GM12878 (cell line): ENCODE data around the gene MAPKAPK3. TPM values are rescaled to one million over a fixed set of nuclear protein-coding genes. Genes with fewer than 3 reads are reported as not detected.

Experiments
- ATAC-seq: fragments of 200-7000 bp; cut with Tn5 transposase; 3 replicates; pipeline ENCODE4 v1.9.1; 2020; ENCODE audit warnings: mild to moderate bottlenecking, moderate library complexity
- BruUV-seq: library from RNA; stranded (reverse); fragments of 400-500 nt; replicated peaks from 2 replicates; lab custom pipeline; 2021; lab: Mats Ljungman, UMichigan
- CTCF ChIA-PET: fragments of 300-600 bp; sonication (Branson Sonifier 250); formaldehyde crosslinking; extraction: SDS; loops from one replicate; lab custom pipeline; 2021; ENCODE audit warnings: inconsistent platforms; lab: Yijun Ruan, JAX
- POLR2A ChIA-PET: fragments of 350-600 bp; formaldehyde crosslinking; extraction: SDS; loops from one replicate; lab custom pipeline; 2021; ENCODE audit warnings: inconsistent platforms; lab: Charles Lee
- RAD21 ChIA-PET: fragments of 300-600 bp; sonication (Branson Sonifier 250); formaldehyde crosslinking; loops from one replicate; lab custom pipeline; 2023; ENCODE audit warnings: antibody characterized with exemption; ENCODE audit not compliant: unreplicated experiment; lab: Charles Lee
- SMC1A ChIA-PET: fragments of 300-600 bp; sonication (Branson Sonifier 250); formaldehyde crosslinking; loops from one replicate; lab custom pipeline; 2023; ENCODE audit not compliant: unreplicated experiment, uncharacterized antibody; lab: Charles Lee
- DNase-seq: peaks from one replicate; pipeline ENCODE4 v3.0.0-alpha.2; 2011; ENCODE audit warnings: low read depth, low spot score
- FAIRE-seq: peaks from 3 replicates; lab custom pipeline; 2011; peaks lifted over from hg19 to GRCh38; lab: Jason Lieb, UNC
- H2AFZ ChIP-seq: 2 replicates; pipeline ENCODE4 v1.6.0; 2011; ENCODE audit warnings: low read depth, low read length, control low read depth; ENCODE audit not compliant: control insufficient read depth
- H3K27ac ChIP-seq: 2 replicates; pipeline ENCODE4 v1.5.1; 2011; ENCODE audit warnings: control low read depth; ENCODE audit not compliant: control insufficient read depth, insufficient read depth
- H3K27me3 ChIP-seq, 2 experiments: replicated peaks in 1 of 2; 2 replicates each; pipeline versions ENCODE4 v1.6.0 to v1.6.1; 2011; ENCODE audit warnings: low read length in 1 of 2; ENCODE audit not compliant: control insufficient read depth in 2 of 2, insufficient read depth in 2 of 2
- H3K36me3 ChIP-seq, 2 experiments: 2 replicates each; pipeline ENCODE4 v1.5.1; 2011; ENCODE audit warnings: low read length in 1 of 2; ENCODE audit not compliant: control insufficient read depth in 2 of 2, insufficient read depth in 2 of 2
- H3K4me1 ChIP-seq: 2 replicates; pipeline ENCODE4 v1.6.1; 2011; ENCODE audit warnings: mild to moderate bottlenecking, low read length, moderate library complexity, mixed read lengths; ENCODE audit not compliant: control insufficient read depth, insufficient read depth
- H3K4me2 ChIP-seq: 2 replicates; pipeline ENCODE4 v1.6.0; 2011; ENCODE audit warnings: control low read depth; ENCODE audit not compliant: control insufficient read depth, insufficient read depth
- H3K4me3 ChIP-seq: fragments of 200-600 bp; sonication (generic); 2 replicates; pipeline ENCODE4 v1.5.1; 2016
- H3K79me2 ChIP-seq: 2 replicates; pipeline ENCODE4 v1.6.0; 2011; ENCODE audit warnings: low read length; ENCODE audit not compliant: control insufficient read depth, insufficient read depth
- H3K9ac ChIP-seq: 2 replicates; pipeline ENCODE4 v1.8.0; 2011; ENCODE audit warnings: low read length, control low read depth, mixed read lengths; ENCODE audit not compliant: control insufficient read depth, insufficient read depth
- H3K9me3 ChIP-seq: replicated peaks from 3 replicates; pipeline ENCODE4 v1.5.1; 2011; ENCODE audit warnings: mild to moderate bottlenecking, low read length; ENCODE audit not compliant: control insufficient read depth, insufficient read depth
- H4K20me1 ChIP-seq: 2 replicates; pipeline ENCODE4 v1.6.0; 2011; ENCODE audit not compliant: control insufficient read depth, insufficient read depth
- BACH1 ChIP-seq: fragments of 450-650 bp; IDR thresholded peaks from 2 replicates; pipeline ENCODE4 v1.6.1; 2017; ENCODE audit warnings: mild to moderate bottlenecking, borderline replicate concordance
- BCL11A ChIP-seq: IDR thresholded peaks from 2 replicates; pipeline ENCODE4 v1.6.1; 2011; ENCODE audit warnings: low read depth, low read length
- BHLHE40 ChIP-seq, 2 experiments: fragments of 450-650 bp in 1 of 2; IDR thresholded peaks; 2 replicates each; pipeline ENCODE4 v1.6.1; 2011 to 2017; ENCODE audit warnings: low read depth in 2 of 2, borderline replicate concordance in 1 of 2, improper control_type of control experiment in 1 of 2, low read length in 1 of 2, mild to moderate bottlenecking in 1 of 2
- BRCA1 ChIP-seq: IDR thresholded peaks from 2 replicates; pipeline ENCODE4 v1.6.1; 2011; ENCODE audit warnings: low read depth, low read length, improper control_type of control experiment
- CEBPB ChIP-seq, 2 experiments: fragments of 150-350 bp in 1 of 2; IDR thresholded peaks; 2 replicates each; pipeline ENCODE4 v1.6.1; 2012 to 2014; ENCODE audit warnings: low read depth in 2 of 2, low read length in 2 of 2, borderline replicate concordance in 1 of 2, inconsistent platforms in 1 of 2
- CHD2 ChIP-seq: IDR thresholded peaks from 2 replicates; pipeline ENCODE4 v1.6.1; 2011; ENCODE audit warnings: low read depth, low read length, improper control_type of control experiment, borderline replicate concordance
- CREB1 ChIP-seq: IDR thresholded peaks from 2 replicates; pipeline ENCODE4 v1.6.1; 2012; ENCODE audit warnings: low read depth, mild to moderate bottlenecking, inconsistent platforms
- FOS ChIP-seq: IDR thresholded peaks from 3 replicates; pipeline ENCODE4 v1.6.1; 2011; ENCODE audit warnings: borderline replicate concordance; ENCODE audit not compliant: insufficient read length; ENCODE audit errors: extremely low read depth
- LARP7 ChIP-seq: fragments of 450-650 bp; IDR thresholded peaks from 2 replicates; pipeline ENCODE4 v1.6.1; 2017; ENCODE audit warnings: mild to moderate bottlenecking
- MTA2 ChIP-seq: fragments of 450-650 bp; IDR thresholded peaks from 2 replicates; pipeline ENCODE4 v1.6.1; 2016; ENCODE audit warnings: low read depth, mild to moderate bottlenecking, moderate library complexity
- NBN ChIP-seq: fragments of 450-650 bp; IDR thresholded peaks from 2 replicates; pipeline ENCODE4 v1.6.1; 2016
- NFXL1 ChIP-seq: fragments of 450-650 bp; IDR thresholded peaks from 2 replicates; pipeline ENCODE4 v1.6.1; 2017; ENCODE audit warnings: antibody characterized with exemption, mild to moderate bottlenecking, borderline replicate concordance
- PAX5 ChIP-seq: IDR thresholded peaks from 2 replicates; pipeline ENCODE4 v1.6.1; 2011; ENCODE audit warnings: low read depth, low read length, borderline replicate concordance
- PML ChIP-seq: IDR thresholded peaks from 2 replicates; pipeline ENCODE4 v1.6.1; 2012; ENCODE audit warnings: low read length, inconsistent platforms
- RB1 ChIP-seq: fragments of 450-650 bp; formaldehyde crosslinking; IDR thresholded peaks from 2 replicates; pipeline ENCODE4 v1.6.1; 2017; ENCODE audit warnings: mild to moderate bottlenecking, borderline replicate concordance
- RUNX3 ChIP-seq: IDR thresholded peaks from 2 replicates; pipeline ENCODE4 v1.6.1; 2012; ENCODE audit warnings: low read length, inconsistent platforms
- SMAD1 ChIP-seq: fragments of 450-650 bp; IDR thresholded peaks from 2 replicates; pipeline ENCODE4 v1.6.1; 2018; ENCODE audit warnings: mild to moderate bottlenecking, low read depth; ENCODE audit not compliant: partially characterized antibody
- SMARCA5 ChIP-seq: fragments of 450-650 bp; IDR thresholded peaks from 2 replicates; pipeline ENCODE4 v1.6.1; 2017; ENCODE audit warnings: mild to moderate bottlenecking
- SREBF1 ChIP-seq: IDR thresholded peaks from 2 replicates; pipeline ENCODE4 v1.6.1; 2012; ENCODE audit warnings: mild to moderate bottlenecking, low read length
- SRF ChIP-seq, 2 experiments: IDR thresholded peaks; 2 replicates each; pipeline ENCODE4 v1.6.1; 2011; ENCODE audit warnings: low read depth in 2 of 2, low read length in 2 of 2, mild to moderate bottlenecking in 1 of 2, moderate library complexity in 1 of 2
- TCF7 ChIP-seq: IDR thresholded peaks from 2 replicates; pipeline ENCODE4 v1.6.1; 2014; ENCODE audit warnings: antibody characterized with exemption, borderline replicate concordance
- WGBS: methylation state at CpG from one replicate; pipeline ENCODE4 v1.1.6; 2016; ENCODE audit warnings: low lambda C conversion rate; ENCODE audit not compliant: insufficient replicate concordance, insufficient coverage; ENCODE audit errors: missing lambda C conversion rate; 5-methylcytosine and 5-hydroxymethylcytosine counted together
- in situ Hi-C: fragments of 300-500 bp; cut with MboI; formaldehyde crosslinking; loops from 9 replicates; pipeline ENCODE4 v1.14.3; 2018; ENCODE audit warnings: mixed read lengths
- intact Hi-C: fragments of 100-400 bp; cut with micrococcal nuclease; formaldehyde crosslinking; loops from one replicate; pipeline ENCODE4 v1.14.2; 2022; ENCODE audit not compliant: unreplicated experiment
- polyA plus RNA-seq, 11 experiments: library from polyadenylated mRNA; depleted of rRNA in 4 of 11; unstranded in 6 of 11; stranded (reverse) in 5 of 11; fragments of >200 nt; fragmentation: Nextera tagmentation in 4 of 11; fragmentation: Illumina TruSeq in 1 of 11; extraction: Ambion mirVana in 4 of 11; extraction: Trizol in 1 of 11; gene quantifications; 1 replicate in 1 of 11; 2 replicates in 10 of 11; pipeline versions ENCODE4 v1.2.1 to v1.2.3, GENCODE V29; 2011 to 2016; ENCODE audit warnings: inconsistent platforms in 2 of 11, missing spikeins in 2 of 11, low read depth in 1 of 11
- total RNA-seq, 4 experiments: library from RNA; depleted of rRNA in 3 of 4; stranded (reverse); fragments of >200 nt in 3 of 4; fragmentation: Illumina TruSeq in 1 of 4; extraction: Trizol in 1 of 4; gene quantifications; 2 replicates each; pipeline versions ENCODE4 v1.2.1 to v1.2.3, GENCODE V29; 2013 to 2021
- TF ChIP-seq, protein P1 (sequence below): fragments of 450-650 bp; formaldehyde crosslinking; IDR thresholded peaks from 2 replicates; pipeline ENCODE4 v1.4.0; 2020; ENCODE audit warnings: mild to moderate bottlenecking, moderate library complexity

The MAPKAPK3 gene
- total and polyA plus RNA-seq, 10 of the 15 experiments (the other 5 are each of a cell fraction or from before 2014, with no cell fraction given) = 7.9 to 66.0 (median 39.0) TPM

DNA sequence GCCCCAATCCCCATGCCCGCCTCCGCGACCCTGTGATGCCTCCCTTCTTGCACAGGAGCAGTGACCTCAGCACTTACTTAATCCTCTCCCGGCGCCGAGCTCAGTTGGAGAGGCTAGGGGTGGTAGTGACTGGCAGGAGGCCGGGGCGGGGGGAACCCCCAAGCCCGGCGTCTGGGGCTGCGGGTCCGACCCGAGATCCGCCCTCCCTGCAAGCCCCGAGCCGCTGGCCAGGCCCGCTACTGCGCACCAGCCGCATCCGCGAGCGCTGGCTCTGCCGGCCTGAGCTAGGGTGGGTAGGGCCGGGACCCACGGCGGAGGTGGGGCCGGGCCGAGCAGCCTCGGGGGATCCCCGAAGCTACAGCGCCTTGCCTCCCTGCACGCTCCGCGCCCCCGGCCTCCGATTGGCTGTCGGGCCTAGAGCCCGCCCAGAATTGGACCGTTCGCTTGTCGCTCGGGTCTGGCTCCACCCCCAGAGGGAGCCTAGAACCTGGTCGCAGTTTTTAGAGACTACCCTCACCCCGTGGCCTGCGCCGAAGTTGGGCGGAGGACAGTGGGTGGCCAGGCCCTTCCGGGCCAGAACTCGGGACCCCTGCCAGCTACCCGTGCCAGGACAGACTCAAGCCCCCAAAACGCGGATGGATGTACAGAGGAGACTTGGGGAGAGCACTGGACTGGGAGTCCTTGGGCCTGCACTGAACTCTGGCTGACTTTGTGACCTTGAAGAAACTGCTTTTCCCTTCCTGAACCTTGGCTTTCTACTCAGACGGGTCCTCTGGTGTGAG, 49.4 kb upstream of the MAPKAPK3 start, which contains the start of gene C3orf18:
Gene C3orf18, minus strand, starts transcription at position 362 of the 782 bp plus-strand sequence. CDS start 2,048 bp downstream, outside the sequence.
- WGBS = 2% methylated on average over 34 of the region's 53 CpGs
- Histone ChIP-seq H3K79me2 (peaks cover 5% of the 10 kb centered on the region), H3K9me3 (no peaks in the 10 kb centered on the region), H3K27me3 (no peaks in the 10 kb centered on the region), H3K36me3 (no peaks in the 10 kb centered on the region; a peak in 1 of 4 replicates), H3K4me1 (peaks cover 13% of the 10 kb centered on the region), H3K4me2 (peak within 1 kb of the TSS; percentile 96), H2AFZ (peak within 1 kb of the TSS; percentile 76), H4K20me1 (no peaks in the 10 kb centered on the region), H3K27ac (no peak within 1 kb of the TSS), H3K9ac (peak within 1 kb of the TSS; percentile 72), H3K4me3 (peak within 1 kb of the TSS; percentile 81; the same call in 1 of the 2 replicates)
- ATAC-seq = peak; percentile 88
- CTCF ChIA-PET = interaction anchor here (0.7 to 9.9 kb wide), 12 partner anchors 10 to 1114 kb away, joined by 3 to 164 read pairs (median 6); partner anchors contain the start of genes CISH and MAPKAPK3
- peak; percentile 95 for FAIRE-seq
- BruUV-seq = no TSS peak
- RAD21 ChIA-PET = interaction anchor here (0.7 to 2.0 kb wide), 8 partner anchors 22 to 933 kb away, joined by 3 to 14 read pairs (median 4); partner anchors contain the start of gene CISH
- in situ Hi-C loops (no loop called here), intact Hi-C loops (loop anchor here (5.0 kb wide), 1 partner anchor 820 kb away; the partner anchor contains the start of gene MANF)
- SMC1A ChIA-PET = interaction anchor here (1.0 to 2.9 kb wide), 5 partner anchors 23 to 48 kb away, joined by 3 to 21 read pairs (median 3); partner anchors contain the start of gene CISH
- POLR2A ChIA-PET = interaction anchor here (0.9 to 2.5 kb wide), 16 partner anchors 18 to 1417 kb away, joined by 3 to 14 read pairs (median 6); partner anchors contain the start of genes CISH, CYB561D2, MAPKAPK3 and NPRL2
- peak; percentile 71 for DNase-seq
- no peak for TF ChIP-seq CEBPB (IDR thresholded peaks at IDR 0.05; ENCODE audit: borderline replicate concordance in 1 of 2, low read depth in 2 of 2, low read length in 2 of 2)
- TF ChIP-seq BCL11A = no peak
- no peak for TF ChIP-seq PML
- TF ChIP-seq RUNX3 = no peak
- TF ChIP-seq TCF7 = no peak
- TF ChIP-seq BACH1 = peak; percentile 9; the same call in 1 of the 2 replicates
- peak; percentile 70; the same call in 1 of the 2 replicates for TF ChIP-seq LARP7
- no peak for TF ChIP-seq RB1
- TF ChIP-seq FOS = peak; percentile 87
- TF ChIP-seq NBN = peak; percentile 38; the same call in 1 of the 2 replicates
- TF ChIP-seq SRF (IDR thresholded peaks at IDR 0.05; ENCODE audit: low read depth in 2 of 2, low read length in 2 of 2) = no peak
- TF ChIP-seq BHLHE40 (IDR thresholded peaks at IDR 0.05; ENCODE audit: borderline replicate concordance in 1 of 2, low read depth in 2 of 2, low read length in 1 of 2) = peak in 1 of 2 experiments; percentile 89; a peak in 3 of 4 replicates
- TF ChIP-seq MTA2 = no peak
- no peak for TF ChIP-seq NFXL1
- TF ChIP-seq BRCA1 = no peak
- TF ChIP-seq CHD2 = peak; percentile 92
- TF ChIP-seq SREBF1 = no peak
- TF ChIP-seq SMARCA5 = peak; percentile 69; the same call in 1 of the 2 replicates
- TF ChIP-seq PAX5 = 0 out of 2 replicates have a peak, but pooled peaks have one; percentile 15
- TF ChIP-seq SMAD1 = no peak
- TF ChIP-seq, protein P1, sequence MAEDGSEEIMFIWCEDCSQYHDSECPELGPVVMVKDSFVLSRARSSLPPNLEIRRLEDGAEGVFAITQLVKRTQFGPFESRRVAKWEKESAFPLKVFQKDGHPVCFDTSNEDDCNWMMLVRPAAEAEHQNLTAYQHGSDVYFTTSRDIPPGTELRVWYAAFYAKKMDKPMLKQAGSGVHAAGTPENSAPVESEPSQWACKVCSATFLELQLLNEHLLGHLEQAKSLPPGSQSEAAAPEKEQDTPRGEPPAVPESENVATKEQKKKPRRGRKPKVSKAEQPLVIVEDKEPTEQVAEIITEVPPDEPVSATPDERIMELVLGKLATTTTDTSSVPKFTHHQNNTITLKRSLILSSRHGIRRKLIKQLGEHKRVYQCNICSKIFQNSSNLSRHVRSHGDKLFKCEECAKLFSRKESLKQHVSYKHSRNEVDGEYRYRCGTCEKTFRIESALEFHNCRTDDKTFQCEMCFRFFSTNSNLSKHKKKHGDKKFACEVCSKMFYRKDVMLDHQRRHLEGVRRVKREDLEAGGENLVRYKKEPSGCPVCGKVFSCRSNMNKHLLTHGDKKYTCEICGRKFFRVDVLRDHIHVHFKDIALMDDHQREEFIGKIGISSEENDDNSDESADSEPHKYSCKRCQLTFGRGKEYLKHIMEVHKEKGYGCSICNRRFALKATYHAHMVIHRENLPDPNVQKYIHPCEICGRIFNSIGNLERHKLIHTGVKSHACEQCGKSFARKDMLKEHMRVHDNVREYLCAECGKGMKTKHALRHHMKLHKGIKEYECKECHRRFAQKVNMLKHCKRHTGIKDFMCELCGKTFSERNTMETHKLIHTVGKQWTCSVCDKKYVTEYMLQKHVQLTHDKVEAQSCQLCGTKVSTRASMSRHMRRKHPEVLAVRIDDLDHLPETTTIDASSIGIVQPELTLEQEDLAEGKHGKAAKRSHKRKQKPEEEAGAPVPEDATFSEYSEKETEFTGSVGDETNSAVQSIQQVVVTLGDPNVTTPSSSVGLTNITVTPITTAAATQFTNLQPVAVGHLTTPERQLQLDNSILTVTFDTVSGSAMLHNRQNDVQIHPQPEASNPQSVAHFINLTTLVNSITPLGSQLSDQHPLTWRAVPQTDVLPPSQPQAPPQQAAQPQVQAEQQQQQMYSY = no peak
- peak; percentile 48; the same call in 1 of the 2 replicates for TF ChIP-seq CREB1
